H1 (cell line): ENCODE measurements around the gene PDZRN3. TPM values are rescaled to one million over a fixed set of nuclear protein-coding genes. Genes with fewer than 3 reads are reported as not detected.

ENCODE experiments used
- BACH1 ChIP-seq: IDR thresholded peaks from 2 replicates; pipeline ENCODE4 v1.6.1; 2012; ENCODE audit warnings: low read length, improper control_type of control experiment
- RAD21 ChIP-seq, 2 experiments: IDR thresholded peaks in 1 of 2; conservative IDR thresholded peaks in 1 of 2; 2 replicates each; pipeline ENCODE4 v1.6.1; 2011; ENCODE audit warnings: low read depth in 2 of 2, low read length in 2 of 2, improper control_type of control experiment in 1 of 2, inconsistent platforms in 1 of 2, mild to moderate bottlenecking in 1 of 2, moderate library complexity in 1 of 2
- polyA plus RNA-seq, 7 experiments: library from polyadenylated mRNA; depleted of rRNA in 3 of 7; stranded (reverse) in 5 of 7; unstranded in 2 of 7; fragments of >200 nt in 5 of 7; fragments of 200-250 nt in 2 of 7; gene quantifications; 1 replicate in 5 of 7; 2 replicates in 1 of 7; 4 replicates in 1 of 7; pipeline versions ENCODE4 v1.2.1 to v1.2.3, GENCODE V29; 2011 to 2013; ENCODE audit warnings: missing spikeins in 2 of 7, mixed read lengths in 2 of 7
- total RNA-seq: library from RNA; stranded (reverse); fragmentation: NEBNext Ultra II Directional; extraction: Animal tissue kit (Norgen Biotek cat#: 25700); gene quantifications from 2 replicates; pipeline ENCODE4 v1.2.1, GENCODE V29; 2021

PDZRN3 gene
- total and polyA plus RNA-seq, 2 of the 8 experiments (the other 6 are each of a cell fraction or from before 2014, with no cell fraction given): 4.2 to 20.5 TPM

DNA sequence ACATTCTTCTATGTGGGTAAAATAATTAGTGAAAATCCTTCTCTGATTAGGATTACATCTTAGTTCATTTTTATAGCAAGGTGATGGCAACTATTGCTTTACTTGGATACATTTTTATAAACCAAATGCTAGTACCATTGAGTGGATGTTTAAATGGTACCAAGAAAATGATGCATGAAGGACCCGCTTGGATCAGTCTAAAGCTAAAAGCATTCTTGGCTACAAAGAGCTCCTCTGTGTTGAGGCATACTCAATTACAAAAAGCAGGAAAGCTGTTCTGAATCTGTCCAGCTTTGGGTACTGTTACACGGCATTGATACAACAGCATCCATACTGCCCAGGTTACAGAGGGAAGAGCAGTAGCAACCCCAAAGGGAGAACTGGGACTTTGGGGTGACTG is 217.2 kb downstream of the PDZRN3 start (continued):
- TF ChIP-seq RAD21 (IDR thresholded peaks at IDR 0.05 in 1 of 2, conservative IDR thresholded peaks at IDR 0.05 in 1 of 2; ENCODE audit: low read depth in 2 of 2, low read length in 2 of 2) (no peak), BACH1 (no peak)
